Ascending aorta (tissue), 2 donors: ENCODE results near the gene GPR183. TPM values are rescaled to one million over a fixed set of nuclear protein-coding genes. Genes with fewer than 3 reads are reported as not detected.
A peak's percentile ranks its signal among the peaks of the same experiment; 100 is the strongest.

Experiments used
- DNase-seq, 2 donors: peaks; one replicate each; pipeline ENCODE4 v3.0.0-alpha.2; 2019; ENCODE audit warnings: low spot score in 2 of 2
- H3K27ac ChIP-seq, 2 donors: fragments of 200-600 bp; sonication (generic); one replicate each; pipeline ENCODE4 v1.5.1; 2016 to 2017; ENCODE audit warnings: mild to moderate bottlenecking in 1 of 2
- H3K27me3 ChIP-seq: fragments of 200-600 bp; sonication (generic); one replicate; pipeline ENCODE4 v1.5.1; 2017
- H3K36me3 ChIP-seq, 2 donors: fragments of 200-600 bp; sonication (generic); one replicate each; pipeline ENCODE4 v1.5.1; 2016
- H3K4me1 ChIP-seq, 2 donors: fragments of 200-600 bp; sonication (generic); one replicate each; pipeline ENCODE4 v1.5.1; 2016 to 2017; ENCODE audit warnings: mild to moderate bottlenecking in 1 of 2
- H3K4me3 ChIP-seq, 2 donors: fragments of 200-600 bp; sonication (generic); one replicate each; pipeline ENCODE4 v1.5.1; 2016 to 2017; ENCODE audit warnings: mild to moderate bottlenecking in 1 of 2
- H3K9me3 ChIP-seq, 2 donors: fragments of 200-600 bp; sonication (generic); one replicate each; pipeline ENCODE4 v1.5.1; 2016
- CTCF ChIP-seq, 3 experiments: fragments of 200-600 bp in 2 of 3; fragments of 450-650 bp in 1 of 3; sonication (generic) in 2 of 3; IDR thresholded peaks; one replicate each; pipeline ENCODE4 v1.5.1; 2016 to 2019; ENCODE audit warnings: antibody characterized with exemption in 3 of 3, mild to moderate bottlenecking in 1 of 3, moderate library complexity in 1 of 3
- intact Hi-C: fragments of 100-400 bp; cut with DNase I; formaldehyde crosslinking; loops from one replicate; pipeline ENCODE4 v1.15.1; 2023
- total RNA-seq: library from RNA; depleted of rRNA; stranded (reverse); fragments of >200 nt; gene quantifications from one replicate; pipeline ENCODE4 v1.1.0, GENCODE V29; 2016

GPR183 gene
- total RNA-seq, 1 donor from 2014 or later, result 1.1 TPM

GRCh38 chr13:99290894-99291293 is 16.3 kb downstream of the GPR183 start:
- TF ChIP-seq CTCF (IDR thresholded peaks at IDR 0.05), result no peak
- no peak overlapping the region for H3K4me3 ChIP-seq

GRCh38 chr13:99289674-99290337 is 17.4 kb downstream of the GPR183 start:
- no peaks in the 10 kb centered on the region for H3K27me3 ChIP-seq
- intact Hi-C loops, result no loop called here
- no peaks in the 10 kb centered on the region for H3K9me3 ChIP-seq
- DNase-seq, result no peak
- no peak overlapping the region for H3K4me3 ChIP-seq
- no peak overlapping the region for H3K27ac ChIP-seq
- H3K36me3 ChIP-seq, result no peaks in the 10 kb centered on the region
- peaks cover 0 to 4% of the 10 kb centered on the region in 2 donors for H3K4me1 ChIP-seq
- no peak for TF ChIP-seq CTCF (IDR thresholded peaks at IDR 0.05)

More at GRCh38 chr13:99290894-99291293, 16.3 kb downstream of the GPR183 start:
- Histone ChIP-seq H3K27me3 (no peaks in the 10 kb centered on the region), H3K27ac (no peak overlapping the region), H3K36me3 (no peaks in the 10 kb centered on the region), H3K4me1 (peaks cover 0 to 1% of the 10 kb centered on the region in 2 donors), H3K9me3 (no peaks in the 10 kb centered on the region)
- intact Hi-C loops, result no loop called here
- DNase-seq, result no peak

- no peak for DNase-seq
- H3K36me3 ChIP-seq, result no peaks in the 10 kb centered on the region
- H3K4me1 ChIP-seq, result peaks cover 0 to 4% of the 10 kb centered on the region in 2 donors
- intact Hi-C loops, result no loop called here
- no peaks in the 10 kb centered on the region for H3K27me3 ChIP-seq
- H3K27ac ChIP-seq, result no peak overlapping the region
- no peak for TF ChIP-seq CTCF (IDR thresholded peaks at IDR 0.05)
- H3K4me3 ChIP-seq, result no peak overlapping the region
- H3K9me3 ChIP-seq, result no peaks in the 10 kb centered on the region
These were observed 17.9 kb downstream of the GPR183 start for GRCh38 chr13:99289271-99289670.

GRCh38 chr13:99288089-99288488 is 19.1 kb downstream of the GPR183 start:
- Histone ChIP-seq H3K27ac (peak overlapping the region; percentile 22 to 52), H3K36me3 (no peaks in the 10 kb centered on the region), H3K9me3 (no peaks in the 10 kb centered on the region), H3K4me3 (peak overlapping the region; percentile 1 to 14), H3K27me3 (no peaks in the 10 kb centered on the region), H3K4me1 (peaks cover 0 to 5% of the 10 kb centered on the region in 2 donors)
- DNase-seq, result no peak
- intact Hi-C loops, result no loop called here
- TF ChIP-seq CTCF (IDR thresholded peaks at IDR 0.05), result no peak

- H3K36me3 ChIP-seq, result no peaks in the 10 kb centered on the region
- H3K9me3 ChIP-seq, result no peaks in the 10 kb centered on the region
- peak overlapping the region in 1 of 2 donors; percentile 14 for H3K4me3 ChIP-seq
- peaks cover 0 to 9% of the 10 kb centered on the region in 2 donors for H3K4me1 ChIP-seq
- H3K27me3 ChIP-seq, result no peaks in the 10 kb centered on the region
- intact Hi-C loops, result no loop called here
- DNase-seq, result no peak
- peak overlapping the region; percentile 22 to 52 for H3K27ac ChIP-seq
- TF ChIP-seq CTCF (IDR thresholded peaks at IDR 0.05), result no peak
These were observed 19.6 kb downstream of the GPR183 start for GRCh38 chr13:99287551-99287950.
